SK-N-SH (cell line): Measurements from ENCODE around the gene CFDP1. TPM values are rescaled to one million over a fixed set of nuclear protein-coding genes. Genes with fewer than 3 reads are reported as not detected.

ENCODE experiments used
- CTCF ChIA-PET: fragments of 300-600, 350-600 bp; formaldehyde crosslinking; extraction: SDS; loops from one replicate; lab custom pipeline; 2021; lab: Yijun Ruan, JAX
- POLR2A ChIA-PET: fragments of 350-600 bp; sonication (Branson Sonifier 250); formaldehyde crosslinking; extraction: SDS; loops from one replicate; lab custom pipeline; 2020; ENCODE audit warnings: antibody characterized with exemption, inconsistent platforms; lab: Yijun Ruan, JAX
- DNase-seq: peaks from one replicate; pipeline ENCODE4 v3.0.0; 2012
- H2AFZ ChIP-seq: fragments of 200-600 bp; sonication (generic); 2 replicates; pipeline ENCODE4 v1.8.1; 2016; ENCODE audit warnings: antibody characterized with exemption, mild to moderate bottlenecking, low read depth
- H3F3A ChIP-seq: fragments of 200-600 bp; sonication (generic); replicated peaks from 2 replicates; pipeline ENCODE3; 2016; ENCODE audit warnings: antibody characterized with exemption, mild to moderate bottlenecking; ENCODE audit not compliant: insufficient read depth
- H3K27ac ChIP-seq, 2 experiments: fragments of 200-500 bp in 1 of 2; fragments of 200-600 bp in 1 of 2; sonication (Bioruptor generic) in 1 of 2; sonication (generic), shearing (Covaris generic) in 1 of 2; 2 replicates each; pipeline versions ENCODE4 v1.5.1 to v1.6.1; 2014 to 2016; ENCODE audit warnings: low read depth in 2 of 2, inconsistent platforms in 1 of 2, low read length in 1 of 2, mild to moderate bottlenecking in 1 of 2, mixed read lengths in 1 of 2
- H3K27me3 ChIP-seq: fragments of 200-600 bp; sonication (generic), shearing (Covaris generic); 2 replicates; pipeline ENCODE4 v1.6.1; 2016; ENCODE audit warnings: mixed run types; ENCODE audit not compliant: insufficient read depth
- H3K36me3 ChIP-seq, 2 experiments: fragments of 200-500 bp in 1 of 2; fragments of 200-600 bp in 1 of 2; sonication (Bioruptor generic) in 1 of 2; sonication (generic) in 1 of 2; replicated peaks in 1 of 2; 2 replicates each; pipeline versions ENCODE3 to v1.5.1; 2014 to 2016; ENCODE audit warnings: low read length in 1 of 2, mild to moderate bottlenecking in 1 of 2; ENCODE audit not compliant: insufficient read depth in 2 of 2, control insufficient read depth in 1 of 2
- H3K4me1 ChIP-seq, 2 experiments: fragments of 200-500 bp in 1 of 2; fragments of 200-600 bp in 1 of 2; sonication (Bioruptor generic) in 1 of 2; sonication (generic), shearing (Covaris generic) in 1 of 2; 2 replicates each; pipeline versions ENCODE4 v1.5.1 to v1.6.1; 2014 to 2016; ENCODE audit warnings: low read depth in 1 of 2, low read length in 1 of 2, mixed run types in 1 of 2; ENCODE audit not compliant: insufficient read depth in 2 of 2, control insufficient read depth in 1 of 2
- H3K4me2 ChIP-seq: fragments of 200-600 bp; sonication (generic), shearing (Covaris generic); 2 replicates; pipeline ENCODE4 v1.6.1; 2017; ENCODE audit warnings: mixed run types
- H3K4me3 ChIP-seq, 2 experiments: fragments of 200-500 bp in 1 of 2; fragments of 200-600 bp in 1 of 2; sonication (Bioruptor generic) in 1 of 2; sonication (generic), shearing (Covaris generic) in 1 of 2; 2 replicates each; pipeline versions ENCODE4 v1.5.1 to v1.8.1; 2014 to 2016; ENCODE audit warnings: low read depth in 2 of 2, inconsistent platforms in 1 of 2, low read length in 1 of 2, mild to moderate bottlenecking in 1 of 2, mixed read lengths in 1 of 2, moderate library complexity in 1 of 2
- H3K79me2 ChIP-seq: fragments of 200-600 bp; sonication (generic); 2 replicates; pipeline ENCODE4 v1.8.1; 2017; ENCODE audit warnings: mild to moderate bottlenecking; ENCODE audit not compliant: insufficient read depth
- H3K9ac ChIP-seq: fragments of 200-600 bp; sonication (generic); 2 replicates; pipeline ENCODE4 v1.6.1; 2017; ENCODE audit warnings: mixed run types
- H3K9me2 ChIP-seq: fragments of 200-600 bp; sonication (generic); 2 replicates; pipeline ENCODE4 v1.6.1; 2017; ENCODE audit warnings: mixed run types
- H3K9me3 ChIP-seq: fragments of 200-600 bp; sonication (generic); 2 replicates; pipeline ENCODE4 v1.6.1; 2017; ENCODE audit warnings: mixed run types, mild to moderate bottlenecking, moderate library complexity
- H4K20me1 ChIP-seq: fragments of 200-600 bp; sonication (generic); 2 replicates; pipeline ENCODE4 v1.6.1; 2017; ENCODE audit warnings: mild to moderate bottlenecking, mixed run types; ENCODE audit not compliant: insufficient read depth
- CHD2 ChIP-seq: fragments of 150-350 bp; IDR thresholded peaks from 2 replicates; pipeline ENCODE4 v1.6.1; 2018; ENCODE audit warnings: low read length; ENCODE audit not compliant: partially characterized antibody
- CTCF ChIP-seq: fragments of 200-600 bp; sonication (generic); IDR thresholded peaks from 2 replicates; pipeline ENCODE4 v1.6.1; 2017; ENCODE audit warnings: antibody characterized with exemption, mild to moderate bottlenecking, moderate library complexity
- ELF1 ChIP-seq: IDR thresholded peaks from 2 replicates; pipeline ENCODE4 v1.4.0; 2012
- EZH2phosphoT487 ChIP-seq: fragments of 200-600 bp; sonication (generic); IDR thresholded peaks from 2 replicates; pipeline ENCODE4 v1.6.1; 2017; ENCODE audit warnings: low read depth, mixed run types, mild to moderate bottlenecking, antibody characterized with exemption, moderate library complexity, borderline replicate concordance
- FOXJ3 ChIP-seq: sonication (generic); formaldehyde crosslinking; IDR thresholded peaks from 2 replicates; pipeline ENCODE4 v1.5.1; 2020; ENCODE audit warnings: mild to moderate bottlenecking, missing genetic modification reagents
- FOXM1 ChIP-seq: IDR thresholded peaks from 2 replicates; pipeline ENCODE4 v1.4.0; 2012; ENCODE audit warnings: low read depth, mild to moderate bottlenecking
- GABPA ChIP-seq: IDR thresholded peaks from 2 replicates; pipeline ENCODE4 v1.4.0; 2012; ENCODE audit warnings: low read depth, mild to moderate bottlenecking
- IRF3 ChIP-seq: fragments of 150-350 bp; IDR thresholded peaks from 2 replicates; pipeline ENCODE4 v1.6.1; 2016; ENCODE audit warnings: mild to moderate bottlenecking, low read depth, low read length
- MAX ChIP-seq: IDR thresholded peaks from 2 replicates; pipeline ENCODE4 v1.4.0; 2012; ENCODE audit warnings: low read depth
- MXI1 ChIP-seq: IDR thresholded peaks from 2 replicates; pipeline ENCODE4 v1.6.1; 2012; ENCODE audit warnings: mild to moderate bottlenecking, low read depth, low read length, improper control_type of control experiment
- NRF1 ChIP-seq: IDR thresholded peaks from 2 replicates; pipeline ENCODE4 v1.6.1; 2012; ENCODE audit warnings: low read depth, mild to moderate bottlenecking, low read length
- PBX3 ChIP-seq: IDR thresholded peaks from 2 replicates; pipeline ENCODE4; 2012
- POLR2AphosphoS5 ChIP-seq: IDR thresholded peaks from 2 replicates; pipeline ENCODE4 v1.6.1; 2012; ENCODE audit warnings: low read depth, low read length
- REST ChIP-seq: IDR thresholded peaks from 2 replicates; pipeline ENCODE4 v1.6.1; 2012; ENCODE audit warnings: mild to moderate bottlenecking, low read depth, low read length, moderate library complexity
- RFX5 ChIP-seq: IDR thresholded peaks from 2 replicates; pipeline ENCODE4 v1.6.1; 2012; ENCODE audit warnings: mild to moderate bottlenecking, improper control_type of control experiment, low read length
- RXRA ChIP-seq: IDR thresholded peaks from 2 replicates; pipeline ENCODE4 v1.4.0; 2012; ENCODE audit warnings: low read depth, mild to moderate bottlenecking, borderline replicate concordance
- SIN3A ChIP-seq: IDR thresholded peaks from 2 replicates; pipeline ENCODE4 v1.6.1; 2012; ENCODE audit warnings: low read depth, mild to moderate bottlenecking, low read length, moderate library complexity, borderline replicate concordance
- USF2 ChIP-seq: fragments of 150-350 bp; IDR thresholded peaks from 2 replicates; pipeline ENCODE4 v1.6.1; 2017; ENCODE audit warnings: antibody characterized with exemption, low read length, low read depth, borderline replicate concordance
- WGBS: methylation state at CpG from one replicate; pipeline ENCODE4 v1.1.6; 2017; ENCODE audit warnings: low lambda C conversion rate; 5-methylcytosine and 5-hydroxymethylcytosine counted together
- polyA plus RNA-seq, 3 experiments: library from polyadenylated mRNA; depleted of rRNA; stranded (reverse); fragments of >200 nt; gene quantifications; 2 replicates each; pipeline ENCODE4 v1.2.3, GENCODE V29; 2012

CFDP1 gene
- polyA plus RNA-seq, 1 of the 3 experiments (the other 2 are of a cell fraction) = 46.0 TPM

GRCh38 chr16:75317101-75317522 is 116.2 kb downstream of the CFDP1 start (continued):
- TF ChIP-seq CTCF (no peak), USF2 (no peak), REST (no peak), PBX3 (no peak), CHD2 (no peak), NRF1 (no peak), SIN3A (no peak), MXI1 (no peak)

- H3K79me2 ChIP-seq = peaks cover 4% of the 10 kb centered on the region; the same call in 1 of the 2 replicates
- H3K4me1 ChIP-seq = peaks cover 3 to 13% of the 10 kb centered on the region in 2 experiments; a peak in 3 of 4 replicates
- CTCF ChIA-PET = interaction anchor here (0.8 kb wide), 1 partner anchor 11 kb away, joined by 3 read pairs; no protein-coding TSS in a partner anchor
- POLR2A ChIA-PET = no interaction called here
- peaks cover 0 to 3% of the 10 kb centered on the region in 2 experiments for H3K36me3 ChIP-seq
- H3F3A ChIP-seq = peaks cover 24% of the 10 kb centered on the region
- DNase-seq = no peak
- no peak overlapping the region for H3K9ac ChIP-seq
- H3K27ac ChIP-seq = no peak overlapping the region
- no peak overlapping the region for H3K4me3 ChIP-seq
- WGBS = 97% methylated on average over 6 of the region's 6 CpGs
- no peaks in the 10 kb centered on the region for H4K20me1 ChIP-seq
- no peaks in the 10 kb centered on the region for H3K9me2 ChIP-seq
- no peak overlapping the region for H3K4me2 ChIP-seq
- no peak overlapping the region for H2AFZ ChIP-seq
- H3K27me3 ChIP-seq = no peaks in the 10 kb centered on the region
- H3K9me3 ChIP-seq = no peaks in the 10 kb centered on the region
- TF ChIP-seq EZH2phosphoT487 (no peak), GABPA (no peak), PBX3 (no peak), RXRA (no peak), POLR2AphosphoS5 (no peak), FOXM1 (no peak), IRF3 (no peak), MAX (no peak), CHD2 (no peak), FOXJ3 (CRISPR knock-in tag) (no peak), ELF1 (no peak), RFX5 (no peak)
These were observed 117.6 kb downstream of the CFDP1 start for GRCh38 chr16:75315539-75316306.
